Hematopoietic multipotent progenitor cell treated with erythropoietin and hydrocortisone succinate and interleukin-3 and kit ligand, for 17 days (in vitro differentiated cells): Measurements from ENCODE around the gene PPP4R3A.
"Not testable (repeated sequence)": the region's sequence is repeated elsewhere in the genome, so short reads cannot be mapped to it uniquely, and the experiment has no call there.

Experiments
- DNase-seq: peaks from one replicate; pipeline ENCODE4 v3.0.0-alpha.2; 2015; ENCODE audit warnings: low spot score

PPP4R3A gene

DNA sequence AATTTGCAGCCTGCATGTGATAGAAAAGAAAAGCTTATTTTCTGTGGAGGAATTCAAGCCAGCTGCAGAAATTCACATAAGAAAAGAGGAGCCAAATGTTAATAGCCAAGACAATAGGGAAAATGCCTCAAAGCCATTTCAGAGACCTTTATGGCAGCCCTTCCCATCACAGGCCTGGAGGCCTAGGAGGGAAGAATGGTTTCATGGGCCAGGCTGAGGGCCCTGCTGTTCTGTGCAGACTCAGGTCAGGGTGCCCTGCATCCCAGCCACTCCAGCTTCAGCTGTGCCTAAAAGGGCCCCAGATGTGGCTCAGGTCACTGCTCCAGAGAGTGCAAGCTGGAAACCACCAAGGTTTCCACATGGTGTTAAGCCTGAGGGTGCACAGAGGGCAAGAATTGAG is 71.3 kb downstream of the PPP4R3A start:
- DNase-seq: no peak

DNA sequence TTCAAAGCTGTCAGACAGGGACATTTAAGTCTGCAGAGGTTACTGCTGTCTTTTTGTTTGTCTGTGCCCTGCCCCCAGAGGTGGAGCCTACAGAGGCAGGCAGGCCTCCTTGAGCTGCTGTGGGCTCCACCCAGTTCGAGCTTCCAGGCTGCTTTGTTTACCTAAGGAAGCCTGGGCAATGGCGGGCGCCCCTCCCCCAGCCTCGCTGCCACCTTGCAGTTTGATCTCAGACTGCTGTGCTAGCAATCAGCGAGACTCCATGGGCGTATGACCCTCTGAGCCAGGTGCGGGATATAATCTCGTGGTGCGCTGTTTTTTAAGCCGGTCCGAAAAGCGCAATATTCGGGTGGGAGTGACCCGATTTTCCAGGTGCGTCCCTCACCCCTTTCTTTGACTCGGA is 73.8 kb downstream of the PPP4R3A start:
- not testable (repeated sequence) for DNase-seq

DNA sequence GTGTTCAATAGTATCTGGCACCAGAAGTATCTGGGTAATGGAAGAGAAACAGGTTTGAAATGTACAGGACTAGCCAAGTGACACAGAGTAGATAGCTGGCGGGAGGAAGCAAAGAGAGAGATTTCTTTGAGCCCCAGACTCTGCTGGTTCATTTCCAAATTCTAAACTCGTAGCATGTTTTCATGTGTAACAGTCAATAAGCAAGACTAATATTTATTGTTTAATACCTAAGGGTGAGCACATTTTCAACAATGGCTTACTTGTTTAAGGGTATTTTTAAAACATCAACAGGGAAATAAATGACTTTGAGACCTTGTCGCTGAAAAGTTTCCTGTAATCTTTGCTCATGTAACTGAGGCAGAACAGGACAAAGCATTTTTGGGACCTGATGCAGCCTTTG is 80.7 kb downstream of the PPP4R3A start:
- DNase-seq: no peak

DNA sequence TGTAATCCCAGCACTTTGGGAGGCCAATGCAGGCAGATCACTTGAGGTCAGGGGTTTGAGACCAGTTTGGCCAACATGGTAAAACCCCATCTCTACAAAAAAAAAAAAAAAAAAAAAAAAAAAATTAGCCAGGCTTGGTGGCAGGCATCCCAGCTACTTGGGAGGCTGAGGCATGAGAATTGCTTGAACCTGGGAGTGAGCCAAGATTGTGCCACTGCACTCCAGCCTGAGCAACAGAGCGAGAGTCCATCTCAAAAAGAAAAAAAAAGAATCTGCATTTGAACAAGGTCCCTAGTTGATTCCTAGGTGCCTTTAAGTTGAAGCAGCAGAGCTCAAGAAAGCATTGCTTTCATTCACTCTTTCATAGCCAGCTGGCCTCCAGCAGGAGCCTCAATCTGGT is 81.2 kb downstream of the PPP4R3A start:
- DNase-seq: not testable (repeated sequence)

DNA sequence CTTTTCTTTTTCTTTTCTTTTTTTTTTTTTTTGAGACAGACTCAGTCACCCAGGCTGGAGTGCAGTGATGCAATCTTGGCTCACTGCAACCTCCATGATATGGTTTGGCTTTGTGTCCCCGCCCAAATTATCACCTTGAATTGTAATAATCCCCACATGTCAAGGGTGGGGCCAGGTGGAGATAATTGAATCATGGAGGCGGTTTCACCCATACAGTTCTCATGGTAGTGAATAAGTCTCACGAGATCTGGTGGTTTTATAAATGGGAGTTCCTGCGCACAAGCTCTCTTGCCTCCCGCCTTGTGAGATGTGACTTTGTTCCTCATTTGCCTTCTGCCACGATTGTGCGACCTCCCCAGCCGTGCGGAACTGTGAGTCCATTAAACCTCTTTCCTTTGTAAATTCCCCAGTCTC is 84.6 kb downstream of the PPP4R3A start:
- DNase-seq: not testable (repeated sequence)

DNA sequence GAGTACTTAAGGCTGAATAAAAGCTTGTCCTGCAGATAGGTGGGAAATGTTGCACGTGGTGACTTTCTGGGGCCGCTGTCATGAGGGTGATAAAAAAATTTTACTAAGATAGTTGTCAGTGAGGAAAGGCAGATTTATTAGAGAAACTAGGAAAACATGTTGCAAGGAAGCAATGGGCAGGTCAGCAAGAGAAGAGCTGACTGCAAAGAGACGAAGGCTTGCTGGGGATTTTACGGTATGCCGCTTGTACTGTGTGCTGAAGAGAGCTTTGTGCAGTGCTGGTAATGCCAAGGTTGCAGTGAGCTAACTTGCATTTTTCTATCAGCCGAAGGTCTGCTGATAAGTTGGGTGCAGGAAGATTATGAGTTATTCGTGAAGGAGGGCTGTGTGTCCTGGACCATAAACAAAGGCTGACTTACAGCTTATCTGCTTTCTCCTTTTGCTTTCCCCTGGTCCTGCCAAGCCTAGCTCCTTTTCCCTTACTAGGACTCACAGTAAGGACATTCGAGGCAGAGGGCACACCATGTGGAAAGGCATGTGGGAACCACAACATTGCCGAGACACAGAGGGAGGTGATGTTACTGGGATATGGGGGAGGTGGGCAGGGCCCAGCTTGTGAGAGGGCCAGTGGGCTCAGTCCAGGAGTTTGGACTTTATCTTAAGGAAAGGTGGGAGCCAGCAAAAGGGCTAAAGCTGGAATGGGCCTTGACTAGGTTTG is 85.1 kb downstream of the PPP4R3A start:
- DNase-seq: no peak

DNA sequence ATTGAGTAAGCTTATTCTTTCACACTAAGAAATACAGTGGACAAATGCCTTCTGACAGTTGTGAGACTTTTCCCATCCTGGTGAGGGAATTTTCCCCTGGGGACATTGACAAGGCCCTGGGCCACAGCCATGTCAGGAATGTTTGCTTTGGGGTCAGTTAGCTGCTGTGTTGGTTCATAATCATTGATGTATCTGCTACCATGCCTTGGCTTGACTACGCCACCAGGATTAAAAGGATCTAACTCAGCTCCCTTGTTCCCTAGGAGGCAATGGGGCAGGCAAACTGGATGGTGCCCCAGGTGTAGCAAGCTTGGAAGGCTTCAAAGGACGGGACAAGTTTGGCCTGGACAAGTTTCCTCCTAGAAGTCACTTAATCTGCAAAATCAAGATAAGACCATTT is 89.4 kb downstream of the PPP4R3A start:
- no peak for DNase-seq

DNA sequence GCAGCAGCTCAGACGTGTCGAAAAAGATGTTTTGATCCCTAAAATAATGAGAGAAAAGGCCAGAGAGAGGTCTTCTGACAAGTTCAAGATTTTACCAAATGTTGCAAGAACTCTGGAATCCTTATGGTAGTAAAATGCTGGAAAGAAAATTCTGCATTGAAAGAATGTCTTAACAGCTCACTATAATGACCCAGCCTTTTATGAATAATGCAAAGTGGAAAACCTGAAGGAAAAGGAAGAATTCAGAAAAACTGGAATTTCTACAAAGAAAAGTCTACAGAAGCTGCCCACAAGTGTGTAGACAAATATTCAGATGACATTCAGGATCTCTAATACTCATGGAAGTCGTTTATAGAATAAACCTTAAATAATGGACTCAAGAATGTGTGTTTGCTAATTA is 90.7 kb downstream of the PPP4R3A start:
- DNase-seq: no peak

DNA sequence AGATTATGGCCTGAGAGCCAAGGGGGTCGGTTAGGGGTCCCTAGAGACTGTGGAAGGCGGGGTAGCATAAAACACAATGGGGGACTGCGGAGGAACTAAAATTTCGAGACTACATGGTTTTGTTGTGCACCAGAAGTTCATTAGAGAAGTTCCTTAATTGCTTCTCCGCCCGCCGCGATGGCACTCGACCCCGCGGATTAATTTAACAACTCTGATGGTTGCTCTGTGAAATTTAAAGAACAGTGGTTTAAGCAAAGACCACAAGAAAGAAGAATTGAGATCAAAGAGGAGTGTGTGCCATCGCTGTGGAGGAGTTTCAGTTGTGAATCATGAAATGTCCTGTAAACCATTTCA is 91.1 kb downstream of the PPP4R3A start:
- DNase-seq: no peak

DNA sequence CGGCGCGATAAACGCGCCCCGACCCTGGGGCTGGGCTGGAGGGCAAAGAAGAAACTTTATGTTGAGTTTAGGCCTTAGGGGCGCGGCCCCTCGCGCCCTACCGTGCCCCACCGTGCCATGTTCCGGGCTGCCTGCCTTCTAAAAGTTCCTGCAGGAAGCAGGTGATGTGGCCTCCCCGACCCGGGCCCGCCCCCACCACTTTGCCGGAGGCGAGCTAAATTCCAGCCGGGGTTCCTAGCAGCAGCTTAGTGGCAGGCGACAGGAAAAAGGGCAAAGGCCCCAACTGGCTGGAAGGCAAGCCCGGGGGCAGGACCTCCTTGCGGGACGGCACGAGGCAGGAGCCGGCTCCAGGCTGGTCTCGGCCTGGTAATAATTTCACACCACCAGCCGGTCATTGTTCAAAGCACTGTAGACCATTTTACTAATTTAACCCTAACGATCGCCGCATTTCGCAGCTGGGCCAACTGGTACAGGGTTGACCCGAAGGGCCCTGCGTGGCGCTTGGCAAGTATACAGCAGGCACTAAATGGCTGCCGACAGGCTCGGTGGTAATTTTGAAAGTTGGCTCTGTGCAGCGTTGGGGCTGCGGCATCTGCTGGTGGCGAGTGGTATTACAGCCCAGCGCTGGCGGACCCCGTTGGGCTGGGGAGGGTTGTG is 91.6 kb downstream of the PPP4R3A start:
- DNase-seq: peak; percentile 78

DNA sequence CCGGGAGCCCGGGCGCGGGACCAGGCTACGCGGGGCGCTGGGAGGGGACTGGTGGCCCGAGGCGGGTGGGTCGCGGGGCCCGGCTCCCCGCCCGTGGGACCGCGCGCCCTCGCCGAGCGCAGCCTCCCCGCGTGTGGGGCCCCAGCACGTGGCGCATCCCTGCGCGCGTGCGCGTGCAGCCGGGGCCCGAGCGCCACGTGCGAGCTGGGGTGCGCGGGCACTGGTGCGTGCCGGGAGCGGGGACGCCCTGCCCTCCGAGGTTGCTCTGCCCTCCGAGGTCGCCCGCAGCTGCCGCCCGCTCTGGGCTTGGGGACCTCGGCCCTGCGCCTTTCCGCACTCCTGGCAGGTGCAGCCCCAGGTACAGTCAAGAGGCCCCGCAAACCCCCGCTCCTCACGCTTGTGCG is 92.1 kb downstream of the PPP4R3A start:
- peak; percentile 53 for DNase-seq

DNA sequence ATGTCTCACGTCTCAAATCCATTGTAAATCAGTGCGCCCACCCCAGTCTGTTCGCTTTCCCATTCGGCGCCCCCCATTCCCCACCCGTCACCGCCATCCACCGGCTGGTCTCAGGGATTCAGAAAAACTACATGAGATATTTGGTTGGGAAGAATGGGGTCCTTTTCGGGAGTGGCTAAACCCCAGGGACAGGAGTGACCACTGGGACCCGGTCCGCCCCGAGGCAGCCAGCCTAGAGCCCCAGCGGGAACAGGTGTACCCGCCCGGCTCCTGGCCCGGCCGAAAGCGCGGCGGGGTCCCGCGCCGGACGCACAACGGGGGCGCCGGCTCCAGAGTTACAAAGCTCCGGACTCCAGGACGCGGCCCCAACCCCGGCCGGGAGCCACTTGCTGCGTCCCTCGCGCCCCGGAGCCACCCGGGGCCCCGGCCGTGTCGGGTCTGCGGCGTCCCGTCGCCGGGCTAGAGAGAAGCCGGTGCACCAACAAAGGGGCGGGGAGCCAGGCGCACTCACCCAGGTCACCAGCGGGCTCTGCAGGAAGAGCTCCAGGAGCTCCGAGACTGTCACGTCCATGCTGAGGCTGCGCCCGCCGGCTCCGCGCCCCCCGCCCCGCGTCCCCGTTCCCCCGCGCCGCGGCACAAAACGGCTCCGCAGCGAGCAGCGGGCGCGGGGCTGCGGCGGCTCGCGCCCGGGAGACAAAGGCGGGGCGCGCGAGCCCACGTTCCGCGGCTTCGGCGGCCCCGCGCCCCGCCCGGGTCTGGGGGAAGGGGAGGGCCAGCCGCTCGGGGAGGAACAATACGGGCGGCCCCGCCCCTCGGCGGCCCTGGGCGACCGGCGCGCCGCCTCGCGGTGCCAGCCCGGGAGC is 92.8 kb downstream of the PPP4R3A start, which contains the start of gene CCDC88C:
CCDC88C (minus strand) TSS at position 701 of the 863 bp plus-strand sequence; CDS start at position 571, 130 bp downstream.
- DNase-seq: no peak

DNA sequence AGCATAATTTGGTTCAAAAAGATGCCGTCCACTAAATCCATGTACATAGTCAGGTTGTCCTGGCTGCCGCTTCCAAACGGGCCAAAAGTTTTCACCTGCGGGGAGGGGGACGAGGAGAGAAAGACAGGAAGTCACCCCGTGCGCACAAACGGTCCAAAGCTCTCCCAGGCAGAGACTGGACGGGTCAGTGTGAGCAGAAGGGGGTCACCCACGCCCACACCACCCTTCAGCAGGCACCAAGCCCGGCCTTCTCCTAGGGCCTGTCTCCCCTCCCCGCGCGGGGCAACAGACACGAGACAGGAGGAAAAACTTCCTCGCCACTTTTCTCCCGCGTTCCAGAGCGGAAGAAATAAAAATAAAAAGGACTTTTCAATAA is 93.4 kb downstream of the PPP4R3A start:
- no peak for DNase-seq

DNA sequence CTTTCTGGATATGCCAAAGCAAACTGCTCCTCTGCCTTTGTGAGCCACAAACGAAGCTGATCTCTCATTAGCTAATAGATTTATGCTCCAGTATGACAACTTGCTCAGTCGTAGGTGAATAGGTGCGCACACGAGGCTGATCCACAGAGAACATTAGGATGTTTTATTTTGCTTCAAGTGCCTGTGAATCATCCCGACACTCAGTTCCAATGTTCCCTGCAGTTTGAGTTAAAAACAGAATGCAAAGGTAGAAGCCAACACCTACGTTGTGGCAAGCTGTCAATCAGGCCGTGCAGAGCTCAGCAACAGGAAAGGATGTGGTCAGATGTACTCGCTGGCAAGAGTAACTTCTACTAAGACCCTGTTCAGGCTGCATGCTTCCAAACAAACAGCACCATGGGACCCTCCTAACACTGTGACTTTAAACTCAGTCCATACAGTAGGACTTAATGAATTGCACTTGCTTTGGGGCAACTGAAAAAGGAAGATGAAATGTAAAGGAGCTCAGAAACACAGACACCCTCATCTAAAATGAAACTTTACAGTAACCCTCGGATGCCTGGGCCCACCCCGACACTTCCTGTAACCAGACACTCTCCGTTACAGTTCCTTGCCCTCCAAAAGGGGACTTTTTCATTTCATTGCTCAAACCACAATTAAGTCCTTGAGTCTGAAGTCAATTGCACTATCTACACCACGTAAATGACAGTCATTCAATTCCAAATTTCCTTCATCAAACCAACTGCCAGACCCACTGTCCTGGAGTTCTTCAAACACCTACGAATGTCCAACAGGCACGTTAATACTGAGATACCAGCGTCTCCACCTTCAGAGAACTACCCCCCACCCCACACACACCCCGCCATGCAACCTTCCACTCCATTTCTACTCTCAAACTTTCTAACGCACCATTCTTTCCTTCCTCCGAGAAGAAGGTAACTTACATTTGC is 94.0 kb downstream of the PPP4R3A start:
- DNase-seq: no peak

DNA sequence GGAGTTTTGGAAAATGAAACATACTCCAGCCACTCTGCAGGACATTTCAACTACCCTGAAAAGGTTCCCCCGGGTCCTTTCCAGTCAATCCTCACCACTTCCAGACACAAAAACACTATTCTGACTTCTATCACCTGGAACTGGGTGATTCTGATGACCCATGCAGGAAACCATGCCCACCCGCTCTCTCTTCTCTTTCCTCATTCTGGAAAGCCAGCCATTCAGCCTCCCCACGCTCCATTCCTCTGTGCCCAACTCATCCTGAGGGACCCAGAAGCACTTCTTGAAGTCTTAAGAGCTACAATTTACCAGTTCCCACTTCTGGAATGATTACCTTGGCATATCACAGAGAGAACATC is 95.7 kb downstream of the PPP4R3A start:
- no peak for DNase-seq

DNA sequence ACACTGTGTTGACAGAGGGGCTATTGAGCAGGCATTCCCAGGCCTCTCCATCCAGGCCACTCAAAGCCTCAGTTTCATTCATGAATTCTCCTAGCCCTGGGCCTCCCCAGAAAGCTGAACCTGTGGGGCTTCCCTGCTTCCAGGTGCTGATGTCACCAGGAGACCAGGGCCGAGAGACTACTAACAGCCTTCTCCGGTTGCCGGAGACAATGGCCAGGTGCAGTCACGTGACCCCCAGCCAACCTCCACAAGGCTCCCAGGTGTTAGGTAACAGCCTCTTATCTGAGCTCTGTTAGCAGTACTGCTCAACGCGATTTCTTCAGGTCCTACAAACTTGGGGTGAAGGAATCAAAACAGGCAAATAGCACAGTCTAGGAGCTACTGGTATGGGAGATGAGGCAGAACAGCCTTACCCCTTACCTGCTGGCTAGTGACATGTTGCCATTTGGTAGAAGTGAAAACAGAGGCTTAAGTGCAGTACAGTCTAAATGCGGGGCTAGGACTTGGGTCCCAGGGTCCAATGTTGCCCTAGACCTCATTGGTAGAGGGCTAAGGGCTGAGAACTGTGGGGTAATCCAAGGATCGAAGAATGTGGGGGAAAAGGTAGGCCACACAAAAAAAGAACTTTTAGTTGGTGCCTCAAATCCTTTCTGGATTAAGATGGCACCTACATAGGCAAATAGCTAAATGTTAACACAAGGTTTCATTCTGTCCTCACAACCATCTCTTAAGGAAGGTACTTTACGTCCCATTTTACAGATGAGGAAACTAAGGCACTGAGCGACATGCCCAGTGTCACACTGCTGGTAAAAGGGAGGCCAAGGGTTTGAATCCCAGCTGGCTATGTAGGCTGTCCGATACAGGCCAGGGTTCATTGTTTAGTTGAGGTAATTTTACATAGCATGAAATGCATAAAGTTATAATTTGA is 96.3 kb downstream of the PPP4R3A start:
- no peak for DNase-seq

DNA sequence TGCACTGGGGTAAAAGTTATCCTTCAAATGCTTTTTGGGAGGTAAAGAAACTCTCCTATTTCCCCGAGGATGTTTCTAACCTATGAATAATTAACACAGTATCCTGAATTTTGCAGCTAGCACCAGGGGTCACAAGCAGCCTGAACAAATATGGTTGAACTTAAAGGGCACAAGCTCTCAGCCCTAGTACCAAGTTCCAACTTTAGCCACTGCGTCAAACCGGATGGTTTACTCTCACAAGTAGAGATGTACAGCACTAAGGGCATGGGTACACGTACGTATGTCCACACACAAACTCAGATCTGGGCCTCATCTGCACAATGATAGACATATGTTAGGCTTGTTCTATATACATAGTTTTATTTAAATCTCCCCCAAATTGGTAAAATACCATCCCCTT is 97.2 kb downstream of the PPP4R3A start:
- no peak for DNase-seq

DNA sequence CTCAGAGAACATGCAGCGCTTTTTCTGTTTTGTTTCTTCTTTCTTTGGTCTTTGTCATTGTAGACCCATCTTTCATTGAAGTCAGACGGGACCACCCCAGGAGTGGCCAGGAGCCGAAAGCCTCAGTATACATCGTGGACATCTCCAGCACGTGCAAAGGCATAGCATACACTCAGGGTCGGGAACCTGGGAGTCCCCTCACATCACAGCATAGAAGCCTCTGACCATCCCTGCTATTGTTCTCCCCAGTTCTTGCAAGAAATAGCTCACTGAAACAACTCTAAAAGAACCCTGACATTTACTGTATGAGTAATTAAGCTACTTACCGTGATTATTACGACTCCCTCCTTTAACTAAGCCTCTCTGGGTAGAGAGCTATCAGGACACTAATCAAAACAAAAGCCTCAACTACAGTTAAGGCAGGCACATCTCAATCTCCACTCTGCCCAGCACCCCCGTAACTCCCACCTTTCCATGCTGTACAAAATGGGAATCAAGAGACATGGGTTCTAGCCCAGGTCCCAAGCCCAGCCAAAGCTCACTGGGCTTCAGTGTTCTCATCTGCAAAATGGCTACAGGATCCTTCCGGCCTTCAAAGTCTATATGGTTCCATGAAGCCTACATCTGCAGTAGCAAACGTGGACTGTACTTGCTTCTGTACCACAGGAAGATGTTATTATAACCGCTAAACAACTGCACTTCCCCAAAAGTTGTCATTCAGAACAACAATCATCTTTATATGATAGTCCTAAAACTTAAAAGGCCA is 99.2 kb downstream of the PPP4R3A start:
- DNase-seq: no peak

DNA sequence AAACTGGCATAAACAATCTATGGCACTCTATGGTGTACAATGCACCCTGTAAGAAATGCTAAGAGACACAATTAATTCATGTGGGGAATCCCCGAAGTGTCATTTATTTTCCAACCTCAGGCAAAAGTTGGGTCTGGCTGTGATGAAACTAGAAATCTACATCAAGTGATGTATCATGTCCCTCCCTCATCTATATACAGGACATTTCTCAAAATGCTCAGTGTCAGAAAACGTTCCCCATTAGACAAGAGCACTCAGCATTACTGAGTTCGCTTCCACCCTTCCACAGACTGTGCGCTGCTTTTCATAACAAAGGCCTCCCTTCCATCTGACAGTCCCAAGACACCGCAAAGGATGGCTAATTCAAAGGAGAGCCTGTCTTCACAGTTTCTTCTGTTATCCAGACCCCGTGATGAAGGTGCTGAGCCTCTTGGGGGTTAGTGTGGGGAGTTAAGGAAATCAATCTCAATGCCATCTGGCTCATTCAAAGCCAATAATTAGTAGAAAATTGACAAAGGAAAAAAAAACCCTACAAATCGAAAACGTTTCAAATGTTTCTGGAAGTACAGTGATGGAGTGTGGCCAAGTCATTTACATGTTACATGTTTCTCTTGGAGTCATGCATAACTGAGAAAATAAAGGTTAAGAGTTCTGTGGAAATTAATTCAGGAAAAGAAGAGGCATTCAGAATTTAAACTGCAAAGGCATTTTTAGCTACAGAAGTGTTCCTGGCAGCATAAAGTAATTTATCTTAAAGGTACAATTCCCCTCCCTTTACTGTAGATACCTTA is 100.0 kb downstream of the PPP4R3A start:
- DNase-seq: no peak
